GM10847 (cell line): ENCODE results near the gene CYP19A1.

Experiments
- POLR2A ChIP-seq: IDR thresholded peaks from 2 replicates; pipeline ENCODE4 v1.6.1; 2011; ENCODE audit not compliant: insufficient read length; ENCODE audit errors: extremely low read depth

Gene CYP19A1

DNA sequence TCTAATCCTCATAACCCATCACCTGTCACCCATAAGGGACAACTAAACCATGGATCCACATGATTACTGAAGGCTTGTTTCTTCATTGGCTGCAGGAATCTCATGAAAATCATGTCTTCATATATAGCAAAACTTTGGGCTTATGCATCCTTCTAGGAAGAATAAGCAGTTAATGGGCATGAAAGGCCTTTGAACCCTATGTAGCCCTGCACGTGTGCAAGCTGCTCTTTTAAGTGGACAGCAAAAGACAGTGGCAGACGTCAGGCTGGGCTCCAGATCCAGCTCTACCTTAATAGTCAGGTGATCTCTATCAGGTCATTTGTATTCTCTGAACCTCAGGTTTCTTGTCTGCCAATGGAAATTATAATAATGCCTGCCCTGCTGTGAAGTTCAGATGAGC lies 18.9 kb downstream of the CYP19A1 start:
- no peak for TF ChIP-seq POLR2A

DNA sequence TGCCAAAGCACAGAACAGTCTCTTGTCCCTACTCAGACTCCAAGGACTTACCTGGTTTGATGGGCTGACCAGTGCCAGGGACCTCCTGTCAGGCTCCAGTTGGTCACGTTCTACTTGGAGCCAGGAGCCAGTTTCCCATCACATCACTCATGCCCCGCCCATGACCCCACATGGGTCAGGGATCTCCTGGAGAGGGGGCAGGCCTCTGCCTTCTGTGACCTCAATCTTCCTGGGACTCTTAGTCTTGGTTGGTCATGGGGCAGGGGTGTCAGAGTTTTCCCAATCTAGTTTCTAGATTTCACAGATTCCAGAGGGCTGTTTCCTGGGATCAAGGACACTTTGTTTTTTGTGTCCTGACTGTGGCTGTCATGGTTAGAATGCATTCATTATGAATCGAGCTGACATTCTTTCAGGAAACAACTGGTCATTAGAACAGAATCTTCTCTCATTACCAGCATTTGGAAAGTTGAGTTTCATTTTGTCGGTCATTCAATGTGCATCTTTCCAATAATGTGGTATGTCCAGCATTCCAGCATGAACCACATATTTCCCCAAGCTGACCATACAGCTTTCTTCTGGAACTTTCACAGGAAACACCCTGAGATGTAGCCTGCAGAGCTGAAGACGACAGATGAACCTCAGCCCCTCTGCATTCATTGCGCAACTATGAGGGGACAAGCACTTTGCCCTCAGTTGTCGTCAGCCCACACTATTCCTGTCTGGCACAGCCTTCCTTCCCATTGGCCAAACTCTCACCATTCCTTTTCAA lies 19.8 kb downstream of the CYP19A1 start:
- no peak for TF ChIP-seq POLR2A

DNA sequence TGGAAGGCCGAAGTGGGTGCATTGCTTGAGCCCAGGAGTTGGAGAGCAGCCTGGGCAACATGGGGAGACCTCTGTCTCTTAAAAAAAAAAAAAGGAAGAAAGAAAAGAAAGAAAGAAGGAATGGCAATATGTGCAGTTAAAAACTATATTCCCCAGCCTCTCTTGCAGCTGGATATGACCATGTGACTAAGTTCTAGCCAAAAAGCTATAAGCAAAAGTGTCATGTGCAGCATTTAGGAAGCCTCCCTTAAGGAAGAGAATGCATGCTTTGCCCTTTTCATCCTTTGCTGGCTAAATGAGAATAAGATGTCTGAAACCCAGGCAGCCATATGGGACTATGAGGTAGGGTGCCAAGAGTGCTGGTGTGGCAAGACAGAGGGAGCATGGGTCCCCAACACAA lies 21.8 kb downstream of the CYP19A1 start:
- TF ChIP-seq POLR2A, result no peak

DNA sequence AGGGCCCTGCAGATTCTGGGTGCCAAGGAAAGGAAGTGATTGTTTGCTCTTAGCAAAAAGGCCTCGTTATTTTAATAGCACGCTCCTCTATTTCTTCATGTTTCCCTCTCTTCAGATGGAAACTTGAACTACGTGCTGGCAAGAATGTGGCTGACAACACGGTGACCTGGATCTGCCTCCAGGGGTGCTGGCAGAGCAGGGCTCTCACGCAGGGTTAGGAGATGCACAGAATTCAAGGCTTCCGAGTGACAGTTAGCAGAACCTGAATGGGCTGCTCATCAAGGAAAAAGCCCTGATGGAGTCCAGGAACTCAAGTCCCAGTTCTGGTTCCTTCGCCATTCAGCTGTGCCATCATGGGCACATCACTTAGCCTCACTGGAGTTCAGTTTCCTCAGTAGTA lies 22.7 kb downstream of the CYP19A1 start:
- TF ChIP-seq POLR2A, result no peak

DNA sequence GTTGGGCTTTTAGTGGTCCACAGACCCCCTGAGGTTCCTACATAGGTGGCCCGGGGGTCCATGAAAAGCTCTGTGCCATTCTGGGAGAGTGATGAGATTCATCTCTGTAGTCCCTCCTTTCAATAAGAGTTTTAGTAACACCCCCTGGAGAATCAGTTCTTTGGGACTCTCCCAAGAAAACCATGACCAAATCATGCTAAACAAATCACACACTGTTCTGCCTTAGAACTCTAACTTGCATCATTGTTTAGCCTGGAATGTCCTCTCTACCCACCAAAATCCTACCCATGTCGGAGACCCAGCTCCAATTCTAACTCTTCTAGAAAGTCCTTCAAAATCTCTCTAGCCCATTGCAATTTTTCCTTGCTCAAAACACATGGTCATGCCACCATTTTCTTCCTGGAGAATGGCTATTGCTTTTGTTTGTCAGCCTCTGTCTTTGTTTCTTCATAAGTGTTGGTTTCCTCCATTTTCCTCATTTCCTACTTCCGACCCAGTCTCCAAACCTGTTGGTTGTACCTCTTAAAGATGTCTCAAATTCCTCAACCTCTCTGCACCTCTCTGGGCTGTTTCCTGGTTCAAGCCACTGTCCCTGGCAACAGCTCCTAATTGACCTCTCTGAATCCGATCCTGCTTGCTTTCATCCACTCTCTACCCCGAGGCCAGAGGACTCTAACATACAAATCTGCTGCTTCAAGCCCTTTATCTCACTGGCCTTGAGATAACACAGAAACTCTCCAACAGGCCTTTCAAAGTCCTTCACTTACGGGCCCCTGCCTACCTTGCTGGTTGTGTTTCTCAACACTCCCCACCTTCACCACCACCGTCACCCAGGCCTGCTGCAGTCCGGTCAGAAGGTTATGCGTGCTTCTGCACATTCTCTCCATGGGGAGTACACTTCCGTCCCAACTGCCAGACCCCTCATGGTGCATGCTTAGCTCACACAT lies 23.7 kb downstream of the CYP19A1 start:
- no peak for TF ChIP-seq POLR2A

DNA sequence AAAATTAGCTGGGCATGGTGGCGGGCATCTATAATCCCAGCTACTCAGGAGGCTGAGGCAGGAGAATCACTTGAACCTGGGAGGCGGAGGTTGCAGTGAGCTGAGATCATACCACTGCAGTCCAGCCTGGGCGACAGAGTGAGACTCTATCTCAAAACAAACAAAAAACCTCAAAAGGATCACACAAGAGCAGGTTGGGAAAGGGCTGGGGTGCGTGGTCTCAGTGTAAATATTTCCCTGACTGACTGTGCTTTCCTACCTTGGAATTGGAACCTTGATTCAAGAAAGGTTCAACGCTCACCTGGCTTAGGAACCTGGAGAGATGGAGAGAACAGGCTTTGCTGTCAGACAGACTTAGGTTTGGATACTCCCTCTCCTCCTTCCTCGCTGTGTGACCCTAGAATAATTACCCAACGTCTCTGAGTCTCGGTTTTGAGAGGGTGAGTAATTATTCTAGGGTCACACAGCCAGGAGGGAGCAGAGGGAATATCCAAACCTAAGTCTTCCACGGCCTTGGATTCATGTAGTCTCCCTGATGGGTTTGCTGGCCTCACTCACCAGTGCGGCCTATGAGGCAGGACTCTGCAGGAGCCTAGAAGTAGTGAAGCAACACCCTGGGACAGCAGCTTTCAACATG lies 24.6 kb downstream of the CYP19A1 start:
- TF ChIP-seq POLR2A, result no peak

DNA sequence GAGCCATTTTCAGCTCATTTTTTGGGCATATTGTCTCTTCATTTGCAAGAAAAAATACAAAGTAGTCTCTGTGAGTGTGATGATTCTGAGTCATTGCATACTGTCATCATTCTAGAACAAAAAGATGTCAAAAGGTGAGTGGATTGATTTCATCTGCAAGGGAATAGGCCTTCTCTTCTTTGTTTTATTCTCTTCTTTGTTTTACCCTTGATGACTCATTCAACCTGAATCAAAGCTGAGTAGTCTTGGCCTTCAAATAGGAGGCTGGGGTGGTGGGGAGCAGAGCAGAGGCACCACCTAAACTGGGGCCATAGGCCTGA lies 25.4 kb downstream of the CYP19A1 start:
- no peak for TF ChIP-seq POLR2A

DNA sequence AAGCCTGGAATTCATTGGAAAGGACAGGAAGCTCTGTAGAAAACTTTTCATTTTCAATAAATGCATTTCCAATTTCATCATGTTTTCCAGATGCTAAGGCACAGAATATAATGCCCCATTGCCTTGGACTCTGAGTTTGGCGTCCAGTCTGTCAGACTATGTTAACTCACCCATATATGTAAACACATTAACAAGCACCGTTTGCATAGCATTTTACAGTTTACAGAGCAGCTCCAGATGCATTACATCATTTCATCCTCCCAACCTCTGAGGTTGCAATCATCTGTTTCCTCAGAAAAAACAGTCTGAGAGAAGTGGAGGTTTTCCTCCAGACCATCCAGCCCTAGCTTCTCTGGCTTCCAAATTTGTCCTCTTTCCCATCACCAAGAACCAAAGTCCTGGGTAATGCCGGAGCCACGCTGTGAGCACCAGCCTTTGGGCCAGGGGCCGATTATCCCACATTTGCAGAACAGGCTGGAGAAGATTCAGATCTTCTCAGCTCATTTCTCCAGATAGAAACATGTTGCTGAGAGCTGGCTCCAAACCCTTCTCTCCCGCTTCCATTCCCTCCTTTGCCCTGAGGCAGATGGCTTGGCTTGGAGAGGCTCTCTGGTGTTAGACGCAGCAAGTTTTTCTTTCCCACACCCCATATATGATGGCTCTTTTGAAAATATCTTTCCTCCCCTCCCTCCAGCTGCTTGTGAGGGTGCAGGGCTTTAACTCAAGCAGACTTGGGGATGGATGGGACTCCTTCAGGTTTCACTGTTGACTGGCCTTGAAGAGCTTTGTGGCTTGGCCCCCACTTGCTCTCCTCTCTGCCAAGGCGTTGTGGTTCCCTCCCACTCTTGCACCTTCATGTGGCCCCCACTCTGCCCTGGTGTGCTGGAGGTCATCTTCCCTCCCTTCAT lies 26.0 kb downstream of the CYP19A1 start:
- no peak for TF ChIP-seq POLR2A

DNA sequence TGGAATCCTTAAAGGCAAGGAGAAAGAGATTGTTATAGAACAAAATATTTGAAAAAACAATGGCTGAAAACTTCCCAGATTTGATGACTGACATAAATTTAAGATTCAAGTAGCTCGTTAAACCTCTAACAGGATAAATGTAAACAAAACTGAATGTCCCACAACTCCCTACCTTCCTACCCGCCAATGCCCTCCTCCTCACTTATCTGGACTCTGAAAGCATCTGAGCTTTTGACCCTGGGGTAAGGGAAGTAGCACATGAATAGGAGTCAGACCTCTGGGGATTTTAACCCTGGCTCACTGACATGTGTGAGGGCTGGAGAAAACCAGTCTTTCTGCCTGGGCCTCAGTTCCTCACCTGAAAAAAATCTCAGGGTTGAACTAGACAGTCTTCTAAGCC lies 26.9 kb downstream of the CYP19A1 start:
- no peak for TF ChIP-seq POLR2A

DNA sequence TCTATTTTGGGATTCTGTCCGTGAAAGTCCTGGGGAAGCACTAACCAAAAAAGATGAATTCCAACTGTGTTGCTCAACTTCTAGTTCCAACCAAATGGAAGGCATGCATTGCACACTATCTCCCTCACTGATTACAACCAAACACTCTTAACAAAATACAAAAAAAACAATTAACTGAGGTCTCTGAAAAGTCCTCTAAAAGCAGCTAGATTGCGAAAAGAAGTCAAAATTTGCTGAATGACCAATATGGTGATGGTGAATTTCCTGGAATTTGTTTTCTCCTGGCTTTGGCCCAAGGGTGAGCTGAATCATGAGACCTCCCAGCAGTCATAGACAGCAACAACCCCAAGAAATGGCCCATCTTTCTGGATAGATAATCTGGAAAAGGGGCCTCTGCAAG lies 28.3 kb downstream of the CYP19A1 start:
- no peak for TF ChIP-seq POLR2A

DNA sequence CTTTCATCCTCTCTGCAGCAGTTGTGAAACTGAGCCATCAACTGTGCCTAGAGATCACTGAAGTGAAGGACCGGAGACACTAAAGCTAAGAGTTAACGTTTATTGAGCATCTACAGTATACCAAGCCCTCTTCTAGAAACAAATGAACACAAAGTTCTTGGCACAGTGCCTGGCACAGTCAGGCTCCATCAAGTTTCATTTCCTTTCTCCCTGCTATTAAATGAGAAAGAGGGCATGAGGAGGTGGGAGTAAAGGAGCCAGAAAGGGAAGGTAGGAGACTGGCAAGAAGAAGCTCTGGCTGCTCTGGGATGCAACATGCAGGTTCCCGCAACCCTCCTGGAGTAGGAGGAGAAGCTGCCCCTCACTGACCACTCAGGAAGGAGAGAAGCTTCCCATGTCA lies 30.6 kb downstream of the CYP19A1 start:
- TF ChIP-seq POLR2A, result no peak

DNA sequence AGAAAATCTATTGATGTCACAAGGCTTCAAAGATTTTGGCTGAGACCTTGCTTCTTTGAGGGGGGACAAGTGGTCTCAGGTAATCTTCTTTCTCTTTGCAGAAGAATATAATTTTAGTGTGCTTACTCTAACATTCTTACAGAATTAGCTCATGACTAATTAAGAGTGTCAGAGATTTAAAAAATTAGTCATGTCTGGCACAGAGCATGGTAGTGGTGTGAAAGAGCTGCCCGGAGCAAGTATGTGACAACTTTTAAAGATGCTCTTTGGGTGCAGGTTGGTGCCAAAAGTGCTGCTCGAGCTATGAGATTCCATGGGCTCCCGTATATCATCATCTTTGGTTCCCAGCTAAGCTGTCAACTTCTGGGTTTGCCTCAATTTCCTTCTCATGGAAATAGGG lies 31.1 kb downstream of the CYP19A1 start:
- no peak for TF ChIP-seq POLR2A

DNA sequence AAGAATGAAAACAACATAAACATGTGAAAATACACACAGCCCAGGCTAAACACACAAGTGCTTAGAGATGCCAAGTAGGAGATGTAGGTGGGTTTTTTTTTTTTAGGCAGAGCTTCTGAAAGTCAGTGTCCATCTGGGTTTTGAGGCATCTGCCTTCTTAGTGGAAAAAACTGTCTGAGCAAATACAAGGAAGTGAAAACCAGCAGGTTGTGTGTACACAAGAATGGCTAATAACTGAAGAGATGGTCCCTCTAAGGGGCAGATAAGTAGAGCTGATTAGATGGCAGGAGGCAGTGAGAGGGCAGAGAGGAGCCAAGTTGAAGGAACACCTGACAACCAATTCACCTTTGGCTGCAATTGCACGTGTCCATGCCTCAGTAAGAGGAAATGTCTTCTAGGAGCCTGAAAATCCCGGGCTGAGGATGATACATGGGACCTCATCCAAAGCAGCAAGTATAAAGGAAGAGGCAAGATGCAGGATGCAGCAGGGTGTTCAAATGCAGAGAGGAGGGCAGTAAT lies 34.9 kb downstream of the CYP19A1 start:
- TF ChIP-seq POLR2A, result no peak

DNA sequence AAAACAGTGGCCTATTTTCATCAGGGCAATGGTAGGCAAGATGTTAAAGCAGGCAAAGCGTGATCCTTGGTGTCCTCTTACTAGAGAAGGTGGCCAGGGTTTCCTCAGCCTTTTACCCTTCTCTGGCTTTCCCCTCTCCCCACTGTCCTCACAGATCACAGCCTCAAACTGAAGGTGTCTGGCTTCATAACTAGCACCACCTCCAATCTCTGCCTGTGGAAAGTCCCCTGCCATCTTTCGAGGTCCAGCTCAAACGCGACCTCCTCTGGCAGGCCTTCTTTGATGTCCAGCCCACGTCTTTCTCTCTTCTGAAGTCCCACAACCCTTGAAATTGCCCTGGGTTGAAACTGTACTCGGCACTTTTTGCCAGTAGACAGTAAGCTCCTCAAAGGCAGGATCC lies 35.9 kb downstream of the CYP19A1 start:
- TF ChIP-seq POLR2A, result no peak
